A549 (cell line): ENCODE results near the gene LMF1. TPM values are rescaled to one million over a fixed set of nuclear protein-coding genes. Genes with fewer than 3 reads are reported as not detected.
A peak's percentile ranks its signal among the peaks of the same experiment; 100 is the strongest.

Experiments
- ATAC-seq, 2 experiments: fragments of 200-7000 bp in 1 of 2; fragments of >200 bp in 1 of 2; cut with Nextera tagmentation in 1 of 2; cut with Tn5 transposase in 1 of 2; 3 replicates each; pipeline versions ENCODE4 v1.8.0 to v1.9.1; 2018 to 2020; ENCODE audit warnings: mild to moderate bottlenecking in 1 of 2, moderate library complexity in 1 of 2
- CTCF ChIA-PET: fragments of 300-600 bp; sonication (Branson Sonifier 250); formaldehyde crosslinking; extraction: SDS; loops from one replicate; lab custom pipeline; 2021; ENCODE audit warnings: antibody characterized with exemption, inconsistent platforms; lab: Yijun Ruan, JAX
- POLR2A ChIA-PET: fragments of 350-600 bp; formaldehyde crosslinking; extraction: SDS; loops from one replicate; lab custom pipeline; 2021; ENCODE audit warnings: antibody characterized with exemption, inconsistent platforms; lab: Yijun Ruan, JAX
- DNase-seq, 2 experiments: peaks; one replicate each; pipeline versions ENCODE4 v3.0.0 to v3.0.0-alpha.2; 2011 to 2016; ENCODE audit warnings: low read depth in 1 of 2, low spot score in 1 of 2
- FAIRE-seq: peaks from 2 replicates; lab custom pipeline; 2011; peaks lifted over from hg19 to GRCh38; lab: Jason Lieb, UNC
- H3K27ac ChIP-seq, 2 experiments: fragments of >200 bp; sonication (Bioruptor Twin); formaldehyde crosslinking; 3 replicates each; pipeline ENCODE4 v1.5.1; 2016 to 2017
- H3K4me1 ChIP-seq: fragments of >200 bp; sonication (Bioruptor Twin); formaldehyde crosslinking; 3 replicates; pipeline ENCODE4 v1.6.1; 2016
- H3K4me2 ChIP-seq: fragments of >200 bp; sonication (Bioruptor Twin); formaldehyde crosslinking; 3 replicates; pipeline ENCODE4 v1.6.1; 2016
- H3K4me3 ChIP-seq: fragments of >200 bp; sonication (Bioruptor Twin); formaldehyde crosslinking; 3 replicates; pipeline ENCODE4 v1.5.1; 2016
- H3K9me3 ChIP-seq: fragments of >200 bp; sonication (Bioruptor Twin); formaldehyde crosslinking; 3 replicates; pipeline ENCODE4 v1.6.1; 2016
- BHLHE40 ChIP-seq: IDR thresholded peaks from 2 replicates; pipeline ENCODE4 v1.6.1; 2012; ENCODE audit warnings: low read depth, low read length, inconsistent platforms
- CEBPB ChIP-seq, 2 experiments: fragments of >200 bp in 1 of 2; sonication (Bioruptor Twin) in 1 of 2; formaldehyde crosslinking in 1 of 2; IDR thresholded peaks; 2 replicates each; pipeline ENCODE4 v1.6.1; 2012 to 2016
- CTCF ChIP-seq: fragments of >200 bp; sonication (Bioruptor Twin); formaldehyde crosslinking; IDR thresholded peaks from 3 replicates; pipeline ENCODE4 v1.5.1; 2016
- FOSL2 ChIP-seq, 2 experiments: fragments of 450-650 bp in 1 of 2; fragments of >200 bp in 1 of 2; sonication (Bioruptor Twin) in 1 of 2; formaldehyde crosslinking; IDR thresholded peaks; 2 replicates each; pipeline versions ENCODE4 v1.5.0 to v1.6.1; 2016 to 2020; ENCODE audit warnings: mild to moderate bottlenecking in 1 of 2, moderate library complexity in 1 of 2
- HOXA7 ChIP-seq: fragments of 250-450 bp; sonication (Bioruptor Pico); IDR thresholded peaks from 2 replicates; pipeline ENCODE4 v1.5.0; 2020; ENCODE audit warnings: mild to moderate bottlenecking, moderate library complexity
- KDM5A ChIP-seq: fragments of 200-600 bp; sonication (generic); IDR thresholded peaks from 2 replicates; pipeline ENCODE4 v1.6.1; 2016; ENCODE audit warnings: antibody characterized with exemption, mild to moderate bottlenecking
- MAFK ChIP-seq: fragments of 450-650 bp; IDR thresholded peaks from 2 replicates; pipeline ENCODE4 v1.6.1; 2014; ENCODE audit not compliant: partially characterized antibody
- NFE2L2 ChIP-seq: fragments of 150-350 bp; conservative IDR thresholded peaks from 2 replicates; pipeline ENCODE4 v1.6.1; 2014; ENCODE audit warnings: low read length
- POLR2AphosphoS2 ChIP-seq: conservative IDR thresholded peaks from 2 replicates; pipeline ENCODE4 v1.6.1; 2012; ENCODE audit warnings: low read length, improper control_type of control experiment, inconsistent platforms
- RARB ChIP-seq: fragments of 250-450 bp; sonication (Bioruptor Pico); IDR thresholded peaks from 2 replicates; pipeline ENCODE4 v1.8.0; 2021; ENCODE audit warnings: mild to moderate bottlenecking, moderate library complexity
- RCOR1 ChIP-seq: fragments of 150-350 bp; IDR thresholded peaks from 2 replicates; pipeline ENCODE4 v1.6.1; 2014; ENCODE audit warnings: antibody characterized with exemption, low read length, low read depth
- RNF2 ChIP-seq: fragments of 200-600 bp; sonication (generic); IDR thresholded peaks from 2 replicates; pipeline ENCODE4 v1.6.1; 2016; ENCODE audit warnings: low read depth, mild to moderate bottlenecking, antibody characterized with exemption, moderate library complexity, borderline replicate concordance
- SMC3 ChIP-seq: fragments of >200 bp; sonication (Bioruptor Twin); formaldehyde crosslinking; IDR thresholded peaks from 3 replicates; pipeline ENCODE4 v1.6.1; 2018; ENCODE audit warnings: inconsistent platforms
- WGBS: methylation state at CpG from one replicate; pipeline ENCODE4 v1.1.6; 2017; ENCODE audit errors: missing lambda C conversion rate; 5-methylcytosine and 5-hydroxymethylcytosine counted together
- polyA plus RNA-seq, 4 experiments: library from polyadenylated mRNA; depleted of rRNA in 3 of 4; stranded (reverse); fragments of >200 nt; fragmentation: RNase III in 1 of 4; extraction: RNeasy Plus Mini Kit Qiagen cat#74134 plus additional on column Dnase treatment in 1 of 4; gene quantifications; 2 replicates in 3 of 4; 3 replicates in 1 of 4; pipeline ENCODE4 v1.2.3, GENCODE V29; 2011 to 2017
- TF ChIP-seq, protein P1 (sequence below): fragments of 250-450 bp; sonication (Bioruptor Pico); IDR thresholded peaks from 2 replicates; pipeline ENCODE4 v1.5.0; 2021; ENCODE audit warnings: mild to moderate bottlenecking, moderate library complexity, borderline replicate concordance
- TF ChIP-seq, protein P2 (sequence below): fragments of 150-350 bp; IDR thresholded peaks from 2 replicates; pipeline ENCODE4 v1.6.1; 2014; ENCODE audit warnings: low read depth, mild to moderate bottlenecking, low read length

Gene LMF1
- polyA plus RNA-seq, 2 of the 4 experiments (the other 2 are of a cell fraction) = 8.8 to 10.9 TPM

GRCh38 chr16:831571-832413 is 139.0 kb downstream of the LMF1 start (continued):
- no peak for TF ChIP-seq CTCF
- TF ChIP-seq RARB (CRISPR knock-in tag) = no peak

DNA sequence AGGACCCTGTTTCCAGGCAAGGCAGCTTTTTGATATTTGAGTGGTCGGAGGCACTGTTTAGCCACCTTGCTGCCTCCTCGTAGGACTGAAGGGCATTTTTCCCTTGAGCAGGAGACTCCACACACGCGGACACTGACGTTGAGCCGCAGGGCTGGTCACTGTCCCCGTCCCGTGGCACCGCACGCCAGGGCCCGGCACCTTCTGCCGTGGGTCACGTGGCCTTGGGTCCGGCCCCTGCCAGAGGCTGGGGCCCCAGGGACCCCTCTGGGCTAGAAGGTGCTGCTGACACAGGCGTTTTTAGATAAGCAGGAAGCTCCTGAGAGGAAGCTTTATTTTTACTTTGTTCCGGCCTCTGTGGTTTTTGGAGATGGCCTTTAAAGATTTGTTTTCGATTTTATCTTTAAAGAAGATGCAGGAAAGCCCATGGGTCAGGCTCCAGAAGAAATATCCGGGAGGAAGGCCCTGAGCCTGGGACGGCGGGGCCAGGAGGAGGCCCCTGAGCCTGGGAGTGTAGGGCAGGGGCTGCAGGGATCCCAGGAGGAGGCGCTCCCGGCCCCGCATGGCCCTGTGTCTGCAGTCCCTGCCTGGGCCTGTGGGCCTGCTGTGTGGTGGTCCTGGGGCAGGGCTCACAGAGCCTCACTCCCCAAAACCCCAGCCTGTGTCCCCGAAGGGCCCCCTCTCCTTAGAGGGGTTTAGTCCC is 139.8 kb downstream of the LMF1 start:
- ChIA-PET CTCF (interaction anchor here (1.2 kb wide), 1 partner anchor 275 kb away, joined by 4 read pairs; no protein-coding TSS in a partner anchor), POLR2A (no interaction called here)
- no peak overlapping the region for H3K27ac ChIP-seq
- WGBS = 75% methylated on average over 24 of the region's 24 CpGs
- no peak overlapping the region for H3K4me3 ChIP-seq
- FAIRE-seq (no peak), DNase-seq (no peak), ATAC-seq (peak in 1 of 2 experiments; percentile 35; a peak in 1 of 6 replicates)
- H3K9me3 ChIP-seq = peaks cover 8% of the 10 kb centered on the region
- TF ChIP-seq, protein P1, sequence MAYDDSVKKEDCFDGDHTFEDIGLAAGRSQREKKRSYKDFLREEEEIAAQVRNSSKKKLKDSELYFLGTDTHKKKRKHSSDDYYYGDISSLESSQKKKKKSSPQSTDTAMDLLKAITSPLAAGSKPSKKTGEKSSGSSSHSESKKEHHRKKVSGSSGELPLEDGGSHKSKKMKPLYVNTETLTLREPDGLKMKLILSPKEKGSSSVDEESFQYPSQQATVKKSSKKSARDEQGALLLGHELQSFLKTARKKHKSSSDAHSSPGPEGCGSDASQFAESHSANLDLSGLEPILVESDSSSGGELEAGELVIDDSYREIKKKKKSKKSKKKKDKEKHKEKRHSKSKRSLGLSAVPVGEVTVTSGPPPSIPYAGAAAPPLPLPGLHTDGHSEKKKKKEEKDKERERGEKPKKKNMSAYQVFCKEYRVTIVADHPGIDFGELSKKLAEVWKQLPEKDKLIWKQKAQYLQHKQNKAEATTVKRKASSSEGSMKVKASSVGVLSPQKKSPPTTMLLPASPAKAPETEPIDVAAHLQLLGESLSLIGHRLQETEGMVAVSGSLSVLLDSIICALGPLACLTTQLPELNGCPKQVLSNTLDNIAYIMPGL (CRISPR knock-in tag) = no peak
- TF ChIP-seq, protein P2, sequence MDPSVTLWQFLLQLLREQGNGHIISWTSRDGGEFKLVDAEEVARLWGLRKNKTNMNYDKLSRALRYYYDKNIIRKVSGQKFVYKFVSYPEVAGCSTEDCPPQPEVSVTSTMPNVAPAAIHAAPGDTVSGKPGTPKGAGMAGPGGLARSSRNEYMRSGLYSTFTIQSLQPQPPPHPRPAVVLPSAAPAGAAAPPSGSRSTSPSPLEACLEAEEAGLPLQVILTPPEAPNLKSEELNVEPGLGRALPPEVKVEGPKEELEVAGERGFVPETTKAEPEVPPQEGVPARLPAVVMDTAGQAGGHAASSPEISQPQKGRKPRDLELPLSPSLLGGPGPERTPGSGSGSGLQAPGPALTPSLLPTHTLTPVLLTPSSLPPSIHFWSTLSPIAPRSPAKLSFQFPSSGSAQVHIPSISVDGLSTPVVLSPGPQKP = no peak
- TF ChIP-seq NFE2L2 (no peak), BHLHE40 (no peak)
- H3K4me1 ChIP-seq = peaks cover 3% of the 10 kb centered on the region; the same call in 1 of the 3 replicates
- no peak overlapping the region for H3K4me2 ChIP-seq

DNA sequence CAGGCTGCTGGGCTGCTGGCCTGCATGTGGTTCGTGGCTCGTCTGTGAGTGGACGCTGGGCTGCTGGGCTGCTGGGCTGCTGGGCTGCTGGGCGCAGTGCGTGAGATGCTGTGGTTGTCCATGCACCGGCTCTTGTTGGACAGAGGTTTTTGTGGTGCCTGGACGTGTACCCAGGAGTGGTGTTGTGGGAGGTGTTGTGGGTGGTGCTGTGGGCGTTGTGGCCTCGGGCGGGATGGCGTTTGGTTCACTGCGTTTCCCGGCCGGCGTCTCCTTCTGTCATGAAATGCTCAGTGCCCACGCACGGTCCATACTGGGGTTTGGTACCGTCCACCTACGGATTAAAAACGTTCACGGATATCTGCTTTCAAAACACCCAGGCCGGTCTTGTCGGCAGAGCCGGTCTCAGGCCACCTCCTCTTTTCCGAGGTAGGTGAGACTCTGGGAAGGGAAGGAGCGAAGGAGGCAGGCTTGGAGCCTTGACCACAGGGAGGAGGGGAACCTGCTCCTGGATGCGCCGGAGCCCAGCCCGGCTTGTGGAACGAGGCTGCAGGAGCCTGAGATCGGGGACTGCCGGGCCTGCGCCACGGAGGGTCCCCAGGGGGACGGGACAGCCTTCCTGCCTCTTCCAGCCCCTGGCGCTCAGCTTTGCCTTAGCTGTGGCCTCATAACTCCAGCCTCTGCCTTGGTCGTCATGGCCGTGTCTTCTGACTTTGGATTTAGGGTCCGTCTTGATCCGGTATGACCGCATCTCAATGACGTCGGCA is 140.5 kb downstream of the LMF1 start:
- no peak for TF ChIP-seq SMC3
- Histone ChIP-seq H3K9me3 (peaks cover 1% of the 10 kb centered on the region; the same call in 2 of the 3 replicates), H3K27ac (no peak overlapping the region), H3K4me1 (peaks cover 3% of the 10 kb centered on the region; the same call in 1 of the 3 replicates), H3K4me3 (no peak overlapping the region), H3K4me2 (no peak overlapping the region)
- FAIRE-seq = no peak
- ChIA-PET POLR2A (no interaction called here), CTCF (interaction anchor here (1.2 kb wide), 1 partner anchor 276 kb away, joined by 4 read pairs; no protein-coding TSS in a partner anchor)
- WGBS = 78% methylated on average over 38 of the region's 43 CpGs
- DNase-seq = no peak
- no peak for ATAC-seq

GRCh38 chr16:828891-829290 is 141.9 kb downstream of the LMF1 start:
- ChIA-PET POLR2A (no interaction called here), CTCF (no interaction called here)
- TF ChIP-seq MAFK (no peak), RCOR1 (no peak), KDM5A (no peak), HOXA7 (CRISPR knock-in tag) (no peak), POLR2AphosphoS2 (no peak), CEBPB (IDR thresholded peaks at IDR 0.05) (no peak), FOSL2 (IDR thresholded peaks at IDR 0.05) (no peak), FOSL2 (CRISPR knock-in tag; IDR thresholded peaks at IDR 0.05) (no peak), RNF2 (no peak)
- WGBS = 73% methylated on average over 11 of the region's 17 CpGs
- no peak overlapping the region for H3K4me3 ChIP-seq
- no peak overlapping the region for H3K4me2 ChIP-seq
- FAIRE-seq = no peak
- no peaks in the 10 kb centered on the region for H3K9me3 ChIP-seq
- H3K27ac ChIP-seq = no peak overlapping the region
- peaks cover 3% of the 10 kb centered on the region; the same call in 1 of the 3 replicates for H3K4me1 ChIP-seq
- DNase-seq = no peak
- ATAC-seq = no peak
